HepG2 (cell line): ENCODE measurements around the gene ITGAE. TPM values are rescaled to one million over a fixed set of nuclear protein-coding genes. Genes with fewer than 3 reads are reported as not detected.
A peak's percentile ranks its signal among the peaks of the same experiment; 100 is the strongest.

Source experiments
- ADNP ChIP-seq: sonication (generic); formaldehyde crosslinking; IDR thresholded peaks from 2 replicates; pipeline ENCODE4 v1.4.0; 2020; ENCODE audit warnings: missing genetic modification reagents
- DNMT3B ChIP-seq: conservative IDR thresholded peaks from 2 replicates; pipeline ENCODE4 v1.6.1; 2016; ENCODE audit warnings: missing biosample characterization, control low read depth
- GABPA ChIP-seq, 2 experiments: IDR thresholded peaks; 2 replicates each; pipeline ENCODE4 v1.6.1; 2011 to 2016; ENCODE audit warnings: low read depth in 2 of 2, low read length in 1 of 2, missing biosample characterization in 1 of 2, missing genetic modification characterization in 1 of 2
- NR2C2 ChIP-seq: sonication (generic); formaldehyde crosslinking; IDR thresholded peaks from 2 replicates; pipeline ENCODE4 v1.4.0; 2020; ENCODE audit warnings: missing genetic modification reagents, mild to moderate bottlenecking, moderate library complexity, borderline replicate concordance
- SAP130 ChIP-seq: IDR thresholded peaks from 2 replicates; pipeline ENCODE4 v1.6.1; 2016; ENCODE audit warnings: low read depth
- SRSF9 ChIP-seq: fragments of 200-400 bp; formaldehyde crosslinking; IDR thresholded peaks from 2 replicates; pipeline ENCODE4 v1.6.1; 2018; ENCODE audit warnings: borderline replicate concordance, mild to moderate bottlenecking, low read depth, low read length; ENCODE audit not compliant: insufficient read depth, poor library complexity, severe bottlenecking
- ZBTB20 ChIP-seq: sonication (generic); formaldehyde crosslinking; IDR thresholded peaks from 2 replicates; pipeline ENCODE4 v1.8.1; 2023; ENCODE audit warnings: missing genetic modification reagents, low read depth, mild to moderate bottlenecking, borderline replicate concordance
- ZNF121 ChIP-seq: sonication (generic); formaldehyde crosslinking; IDR thresholded peaks from 2 replicates; pipeline ENCODE4 v1.5.0; 2020; ENCODE audit warnings: mild to moderate bottlenecking, missing genetic modification reagents
- ZNF207 ChIP-seq: fragments of 450-650 bp; IDR thresholded peaks from 2 replicates; pipeline ENCODE4 v1.6.1; 2016; ENCODE audit warnings: antibody characterized with exemption, borderline replicate concordance
- ZNF431 ChIP-seq: sonication (generic); formaldehyde crosslinking; IDR thresholded peaks from 2 replicates; pipeline ENCODE4 v1.9.0; 2022; ENCODE audit warnings: missing genetic modification reagents, low read depth, mild to moderate bottlenecking, borderline replicate concordance
- ZNF781 ChIP-seq: sonication (generic); formaldehyde crosslinking; IDR thresholded peaks from 2 replicates; pipeline ENCODE4 v1.5.1; 2020; ENCODE audit warnings: borderline replicate concordance, mild to moderate bottlenecking, missing genetic modification reagents; ENCODE audit errors: not compliant biosample characterization
- polyA plus RNA-seq, 8 experiments: library from polyadenylated mRNA; depleted of rRNA in 3 of 8; stranded (reverse) in 7 of 8; unstranded in 1 of 8; fragments of >200 nt; fragmentation: Illumina TruSeq in 4 of 8; extraction: Trizol in 4 of 8; gene quantifications; 2 replicates each; pipeline versions ENCODE4 v1.2.1 to v1.2.3, GENCODE V29; 2011 to 2016; ENCODE audit warnings: low read depth in 4 of 8, missing spikeins in 1 of 8, mixed read lengths in 1 of 8; ENCODE audit not compliant: insufficient read depth in 1 of 8
- total RNA-seq, 5 experiments: library from RNA; depleted of rRNA; stranded (reverse); fragments of >200 nt; fragmentation: Illumina TruSeq; extraction: Trizol; gene quantifications; 2 replicates each; pipeline ENCODE4 v1.2.3, GENCODE V29; 2016; ENCODE audit warnings: low read depth in 1 of 5
- TF ChIP-seq, protein P1 (sequence below): sonication (generic); formaldehyde crosslinking; IDR thresholded peaks from 2 replicates; pipeline ENCODE4 v1.8.0; 2023; ENCODE audit warnings: mild to moderate bottlenecking, missing genetic modification reagents
- TF ChIP-seq, protein P2 (sequence below): sonication (generic); formaldehyde crosslinking; IDR thresholded peaks from 2 replicates; pipeline ENCODE4 v1.8.1; 2023; ENCODE audit warnings: missing genetic modification reagents, inconsistent platforms, borderline replicate concordance
- TF ChIP-seq, protein P3 (sequence below): sonication (generic); formaldehyde crosslinking; IDR thresholded peaks from 2 replicates; pipeline ENCODE4 v1.4.0; 2020; ENCODE audit warnings: missing genetic modification reagents
- TF ChIP-seq, protein P4 (sequence below): sonication (generic); formaldehyde crosslinking; IDR thresholded peaks from 2 replicates; pipeline ENCODE4 v1.5.0; 2020; ENCODE audit warnings: mild to moderate bottlenecking, missing genetic modification reagents
- TF ChIP-seq, protein P5 (sequence below): sonication (generic); formaldehyde crosslinking; IDR thresholded peaks from 2 replicates; pipeline ENCODE4 v1.5.0; 2020; ENCODE audit warnings: missing genetic modification reagents, mild to moderate bottlenecking, borderline replicate concordance

Gene ITGAE
- total and polyA plus RNA-seq, 2 of the 13 experiments (the other 11 are each of a cell fraction or from before 2014, with no cell fraction given), result 42.3 to 49.0 TPM

DNA sequence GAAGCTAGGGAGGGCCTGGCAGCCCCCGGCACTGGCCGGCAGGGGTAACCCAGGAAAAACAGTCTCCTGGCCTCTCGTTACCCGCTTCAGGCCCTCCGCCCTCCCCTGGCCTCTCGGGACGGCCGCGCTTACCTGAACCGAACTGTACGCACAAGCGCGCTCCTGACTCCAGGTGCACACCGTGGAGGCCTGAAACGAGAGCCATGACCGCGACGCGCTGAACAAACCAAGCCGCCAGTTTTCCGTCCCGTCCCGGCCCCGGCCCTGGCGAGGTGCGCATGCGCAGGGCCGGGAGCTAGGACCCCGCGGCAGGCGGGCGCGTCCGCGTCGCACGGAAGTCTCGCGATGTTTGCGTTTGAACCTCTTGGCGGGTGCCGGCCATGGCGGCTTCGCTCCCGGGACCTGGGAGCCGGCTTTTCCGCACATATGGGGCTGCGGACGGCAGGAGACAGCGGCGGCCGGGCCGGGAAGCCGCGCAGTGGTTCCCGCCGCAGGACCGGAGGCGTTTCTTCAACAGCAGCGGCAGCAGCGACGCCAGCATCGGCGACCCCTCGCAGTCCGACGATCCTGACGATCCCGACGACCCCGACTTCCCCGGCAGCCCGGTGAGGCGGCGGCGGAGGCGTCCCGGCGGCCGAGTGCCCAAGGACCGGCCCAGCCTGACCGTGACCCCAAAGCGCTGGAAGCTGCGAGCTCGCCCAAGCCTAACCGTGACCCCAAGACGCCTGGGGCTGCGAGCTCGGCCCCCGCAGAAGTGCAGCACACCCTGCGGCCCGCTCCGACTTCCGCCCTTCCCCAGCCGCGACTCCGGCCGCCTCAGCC, 77.2 kb downstream of the ITGAE start, which contains the start of gene HASPIN (continued):
- TF ChIP-seq ZNF431 (no peak), ADNP (CRISPR knock-in tag) (no peak), DNMT3B (CRISPR knock-in tag) (no peak), ZNF207 (no peak), SAP130 (CRISPR knock-in tag) (peak; percentile 98), ZBTB20 (CRISPR knock-in tag) (peak; percentile 22; the same call in 1 of the 2 replicates), ZNF121 (CRISPR knock-in tag) (no peak), NR2C2 (CRISPR knock-in tag) (peak; percentile 71), ZNF781 (CRISPR knock-in tag) (peak; percentile 59), GABPA (IDR thresholded peaks at IDR 0.05; ENCODE audit: low read depth, low read length) (no peak), GABPA (CRISPR knock-in tag; IDR thresholded peaks at IDR 0.05; ENCODE audit: low read depth) (no peak), SRSF9 (no peak)
- TF ChIP-seq, protein P1, sequence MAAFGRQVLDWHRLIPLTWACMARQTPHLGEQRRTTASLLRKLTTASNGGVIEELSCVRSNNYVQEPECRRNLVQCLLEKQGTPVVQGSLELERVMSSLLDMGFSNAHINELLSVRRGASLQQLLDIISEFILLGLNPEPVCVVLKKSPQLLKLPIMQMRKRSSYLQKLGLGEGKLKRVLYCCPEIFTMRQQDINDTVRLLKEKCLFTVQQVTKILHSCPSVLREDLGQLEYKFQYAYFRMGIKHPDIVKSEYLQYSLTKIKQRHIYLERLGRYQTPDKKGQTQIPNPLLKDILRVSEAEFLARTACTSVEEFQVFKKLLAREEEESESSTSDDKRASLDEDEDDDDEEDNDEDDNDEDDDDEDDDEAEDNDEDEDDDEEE, result no peak
- TF ChIP-seq, protein P2, sequence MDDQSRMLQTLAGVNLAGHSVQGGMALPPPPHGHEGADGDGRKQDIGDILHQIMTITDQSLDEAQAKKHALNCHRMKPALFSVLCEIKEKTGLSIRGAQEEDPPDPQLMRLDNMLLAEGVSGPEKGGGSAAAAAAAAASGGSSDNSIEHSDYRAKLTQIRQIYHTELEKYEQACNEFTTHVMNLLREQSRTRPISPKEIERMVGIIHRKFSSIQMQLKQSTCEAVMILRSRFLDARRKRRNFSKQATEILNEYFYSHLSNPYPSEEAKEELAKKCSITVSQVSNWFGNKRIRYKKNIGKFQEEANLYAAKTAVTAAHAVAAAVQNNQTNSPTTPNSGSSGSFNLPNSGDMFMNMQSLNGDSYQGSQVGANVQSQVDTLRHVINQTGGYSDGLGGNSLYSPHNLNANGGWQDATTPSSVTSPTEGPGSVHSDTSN (CRISPR knock-in tag), result no peak
- TF ChIP-seq, protein P3, sequence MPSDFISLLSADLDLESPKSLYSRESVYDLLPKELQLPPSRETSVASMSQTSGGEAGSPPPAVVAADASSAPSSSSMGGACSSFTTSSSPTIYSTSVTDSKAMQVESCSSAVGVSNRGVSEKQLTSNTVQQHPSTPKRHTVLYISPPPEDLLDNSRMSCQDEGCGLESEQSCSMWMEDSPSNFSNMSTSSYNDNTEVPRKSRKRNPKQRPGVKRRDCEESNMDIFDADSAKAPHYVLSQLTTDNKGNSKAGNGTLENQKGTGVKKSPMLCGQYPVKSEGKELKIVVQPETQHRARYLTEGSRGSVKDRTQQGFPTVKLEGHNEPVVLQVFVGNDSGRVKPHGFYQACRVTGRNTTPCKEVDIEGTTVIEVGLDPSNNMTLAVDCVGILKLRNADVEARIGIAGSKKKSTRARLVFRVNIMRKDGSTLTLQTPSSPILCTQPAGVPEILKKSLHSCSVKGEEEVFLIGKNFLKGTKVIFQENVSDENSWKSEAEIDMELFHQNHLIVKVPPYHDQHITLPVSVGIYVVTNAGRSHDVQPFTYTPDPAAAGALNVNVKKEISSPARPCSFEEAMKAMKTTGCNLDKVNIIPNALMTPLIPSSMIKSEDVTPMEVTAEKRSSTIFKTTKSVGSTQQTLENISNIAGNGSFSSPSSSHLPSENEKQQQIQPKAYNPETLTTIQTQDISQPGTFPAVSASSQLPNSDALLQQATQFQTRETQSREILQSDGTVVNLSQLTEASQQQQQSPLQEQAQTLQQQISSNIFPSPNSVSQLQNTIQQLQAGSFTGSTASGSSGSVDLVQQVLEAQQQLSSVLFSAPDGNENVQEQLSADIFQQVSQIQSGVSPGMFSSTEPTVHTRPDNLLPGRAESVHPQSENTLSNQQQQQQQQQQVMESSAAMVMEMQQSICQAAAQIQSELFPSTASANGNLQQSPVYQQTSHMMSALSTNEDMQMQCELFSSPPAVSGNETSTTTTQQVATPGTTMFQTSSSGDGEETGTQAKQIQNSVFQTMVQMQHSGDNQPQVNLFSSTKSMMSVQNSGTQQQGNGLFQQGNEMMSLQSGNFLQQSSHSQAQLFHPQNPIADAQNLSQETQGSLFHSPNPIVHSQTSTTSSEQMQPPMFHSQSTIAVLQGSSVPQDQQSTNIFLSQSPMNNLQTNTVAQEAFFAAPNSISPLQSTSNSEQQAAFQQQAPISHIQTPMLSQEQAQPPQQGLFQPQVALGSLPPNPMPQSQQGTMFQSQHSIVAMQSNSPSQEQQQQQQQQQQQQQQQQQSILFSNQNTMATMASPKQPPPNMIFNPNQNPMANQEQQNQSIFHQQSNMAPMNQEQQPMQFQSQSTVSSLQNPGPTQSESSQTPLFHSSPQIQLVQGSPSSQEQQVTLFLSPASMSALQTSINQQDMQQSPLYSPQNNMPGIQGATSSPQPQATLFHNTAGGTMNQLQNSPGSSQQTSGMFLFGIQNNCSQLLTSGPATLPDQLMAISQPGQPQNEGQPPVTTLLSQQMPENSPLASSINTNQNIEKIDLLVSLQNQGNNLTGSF, result no peak; the same call in 1 of the 2 replicates
- TF ChIP-seq, protein P4, sequence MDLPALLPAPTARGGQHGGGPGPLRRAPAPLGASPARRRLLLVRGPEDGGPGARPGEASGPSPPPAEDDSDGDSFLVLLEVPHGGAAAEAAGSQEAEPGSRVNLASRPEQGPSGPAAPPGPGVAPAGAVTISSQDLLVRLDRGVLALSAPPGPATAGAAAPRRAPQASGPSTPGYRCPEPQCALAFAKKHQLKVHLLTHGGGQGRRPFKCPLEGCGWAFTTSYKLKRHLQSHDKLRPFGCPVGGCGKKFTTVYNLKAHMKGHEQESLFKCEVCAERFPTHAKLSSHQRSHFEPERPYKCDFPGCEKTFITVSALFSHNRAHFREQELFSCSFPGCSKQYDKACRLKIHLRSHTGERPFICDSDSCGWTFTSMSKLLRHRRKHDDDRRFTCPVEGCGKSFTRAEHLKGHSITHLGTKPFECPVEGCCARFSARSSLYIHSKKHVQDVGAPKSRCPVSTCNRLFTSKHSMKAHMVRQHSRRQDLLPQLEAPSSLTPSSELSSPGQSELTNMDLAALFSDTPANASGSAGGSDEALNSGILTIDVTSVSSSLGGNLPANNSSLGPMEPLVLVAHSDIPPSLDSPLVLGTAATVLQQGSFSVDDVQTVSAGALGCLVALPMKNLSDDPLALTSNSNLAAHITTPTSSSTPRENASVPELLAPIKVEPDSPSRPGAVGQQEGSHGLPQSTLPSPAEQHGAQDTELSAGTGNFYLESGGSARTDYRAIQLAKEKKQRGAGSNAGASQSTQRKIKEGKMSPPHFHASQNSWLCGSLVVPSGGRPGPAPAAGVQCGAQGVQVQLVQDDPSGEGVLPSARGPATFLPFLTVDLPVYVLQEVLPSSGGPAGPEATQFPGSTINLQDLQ (CRISPR knock-in tag), result peak; percentile 63; the same call in 1 of the 2 replicates
- TF ChIP-seq, protein P5, sequence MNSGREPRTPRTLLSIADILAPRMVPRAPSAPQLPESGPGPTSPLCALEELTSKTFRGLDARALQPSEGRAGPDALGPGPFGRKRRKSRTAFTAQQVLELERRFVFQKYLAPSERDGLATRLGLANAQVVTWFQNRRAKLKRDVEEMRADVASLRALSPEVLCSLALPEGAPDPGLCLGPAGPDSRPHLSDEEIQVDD (CRISPR knock-in tag), result peak; percentile 65; the same call in 1 of the 2 replicates
